GM12865 (cell line): Measurements from ENCODE around the gene RPS17.
"Not testable (repeated sequence)": the region's sequence is repeated elsewhere in the genome, so short reads cannot be mapped to it uniquely, and the experiment has no call there.

Source experiments
- DNase-seq: peaks from one replicate; pipeline ENCODE4 v3.0.0; 2010; ENCODE audit warnings: low read depth
- H3K4me3 ChIP-seq: 2 replicates; pipeline ENCODE4 v1.5.1; 2011; ENCODE audit warnings: mild to moderate bottlenecking, low read depth, low read length, control low read depth
- CTCF ChIP-seq: IDR thresholded peaks from 2 replicates; pipeline ENCODE4 v1.5.1; 2011; ENCODE audit warnings: low read length, control low read depth, low read depth, inconsistent platforms; ENCODE audit not compliant: insufficient read depth; ENCODE audit errors: missing control alignments

RPS17 gene

GRCh38 chr15:82533801-82534200 lies 6.5 kb downstream of the RPS17 start:
- DNase-seq: no peak
- no peak for TF ChIP-seq CTCF
- no peak overlapping the region for H3K4me3 ChIP-seq

- no peak overlapping the region for H3K4me3 ChIP-seq
- no peak for TF ChIP-seq CTCF
- DNase-seq: no peak
These were observed 7.2 kb downstream of the RPS17 start for GRCh38 chr15:82532991-82533481.

- no peak for TF ChIP-seq CTCF
- H3K4me3 ChIP-seq: no peak overlapping the region
- DNase-seq: no peak
These were observed 7.8 kb downstream of the RPS17 start for GRCh38 chr15:82532383-82532990.

GRCh38 chr15:82531496-82532382 lies 8.5 kb downstream of the RPS17 start:
- no peak for DNase-seq
- H3K4me3 ChIP-seq: no peak overlapping the region
- no peak for TF ChIP-seq CTCF

- TF ChIP-seq CTCF: peak; percentile 72
- peak; percentile 83 for DNase-seq
- no peak overlapping the region for H3K4me3 ChIP-seq
These were observed 9.5 kb downstream of the RPS17 start for GRCh38 chr15:82530606-82531379.

- H3K4me3 ChIP-seq: no peak overlapping the region
- TF ChIP-seq CTCF: no peak
- no peak for DNase-seq
These were observed 10.3 kb downstream of the RPS17 start for GRCh38 chr15:82530006-82530405.

GRCh38 chr15:82513587-82513986 lies 26.7 kb downstream of the RPS17 start:
- not testable (repeated sequence) for DNase-seq, H3K4me3 ChIP-seq

GRCh38 chr15:82507693-82508092 lies 32.6 kb downstream of the RPS17 start:
- not testable (repeated sequence) for DNase-seq, H3K4me3 ChIP-seq

- H3K4me3 ChIP-seq, DNase-seq: not testable (repeated sequence)
These were observed 33.2 kb downstream of the RPS17 start for GRCh38 chr15:82507087-82507486.

GRCh38 chr15:82505842-82506241 lies 34.4 kb downstream of the RPS17 start:
- not testable (repeated sequence) for DNase-seq, H3K4me3 ChIP-seq

- H3K4me3 ChIP-seq, DNase-seq: not testable (repeated sequence)
These were observed 36.2 kb downstream of the RPS17 start for GRCh38 chr15:82504074-82504473.
